GM12878 (cell line): ENCODE measurements around the gene CELF2. TPM values are rescaled to one million over a fixed set of nuclear protein-coding genes. Genes with fewer than 3 reads are reported as not detected.

Source experiments
- ATAC-seq: fragments of 200-7000 bp; cut with Tn5 transposase; 3 replicates; pipeline ENCODE4 v1.9.1; 2020; ENCODE audit warnings: mild to moderate bottlenecking, moderate library complexity
- BruUV-seq: library from RNA; stranded (reverse); fragments of 400-500 nt; replicated peaks from 2 replicates; lab custom pipeline; 2021; lab: Mats Ljungman, UMichigan
- CTCF ChIA-PET: fragments of 300-600 bp; sonication (Branson Sonifier 250); formaldehyde crosslinking; extraction: SDS; loops from one replicate; lab custom pipeline; 2021; ENCODE audit warnings: inconsistent platforms; lab: Yijun Ruan, JAX
- POLR2A ChIA-PET: fragments of 350-600 bp; formaldehyde crosslinking; extraction: SDS; loops from one replicate; lab custom pipeline; 2021; ENCODE audit warnings: inconsistent platforms; lab: Charles Lee
- RAD21 ChIA-PET: fragments of 300-600 bp; sonication (Branson Sonifier 250); formaldehyde crosslinking; loops from one replicate; lab custom pipeline; 2023; ENCODE audit warnings: antibody characterized with exemption; ENCODE audit not compliant: unreplicated experiment; lab: Charles Lee
- SMC1A ChIA-PET: fragments of 300-600 bp; sonication (Branson Sonifier 250); formaldehyde crosslinking; loops from one replicate; lab custom pipeline; 2023; ENCODE audit not compliant: unreplicated experiment, uncharacterized antibody; lab: Charles Lee
- DNase-seq: peaks from one replicate; pipeline ENCODE4 v3.0.0-alpha.2; 2011; ENCODE audit warnings: low read depth, low spot score
- FAIRE-seq: peaks from 3 replicates; lab custom pipeline; 2011; peaks lifted over from hg19 to GRCh38; lab: Jason Lieb, UNC
- H2AFZ ChIP-seq: 2 replicates; pipeline ENCODE4 v1.6.0; 2011; ENCODE audit warnings: low read depth, low read length, control low read depth; ENCODE audit not compliant: control insufficient read depth
- H3K27ac ChIP-seq: 2 replicates; pipeline ENCODE4 v1.5.1; 2011; ENCODE audit warnings: control low read depth; ENCODE audit not compliant: control insufficient read depth, insufficient read depth
- H3K27me3 ChIP-seq, 2 experiments: replicated peaks in 1 of 2; 2 replicates each; pipeline versions ENCODE4 v1.6.0 to v1.6.1; 2011; ENCODE audit warnings: low read length in 1 of 2; ENCODE audit not compliant: control insufficient read depth in 2 of 2, insufficient read depth in 2 of 2
- H3K36me3 ChIP-seq, 2 experiments: 2 replicates each; pipeline ENCODE4 v1.5.1; 2011; ENCODE audit warnings: low read length in 1 of 2; ENCODE audit not compliant: control insufficient read depth in 2 of 2, insufficient read depth in 2 of 2
- H3K4me1 ChIP-seq: 2 replicates; pipeline ENCODE4 v1.6.1; 2011; ENCODE audit warnings: mild to moderate bottlenecking, low read length, moderate library complexity, mixed read lengths; ENCODE audit not compliant: control insufficient read depth, insufficient read depth
- H3K4me2 ChIP-seq: 2 replicates; pipeline ENCODE4 v1.6.0; 2011; ENCODE audit warnings: control low read depth; ENCODE audit not compliant: control insufficient read depth, insufficient read depth
- H3K4me3 ChIP-seq: fragments of 200-600 bp; sonication (generic); 2 replicates; pipeline ENCODE4 v1.5.1; 2016
- H3K79me2 ChIP-seq: 2 replicates; pipeline ENCODE4 v1.6.0; 2011; ENCODE audit warnings: low read length; ENCODE audit not compliant: control insufficient read depth, insufficient read depth
- H3K9ac ChIP-seq: 2 replicates; pipeline ENCODE4 v1.8.0; 2011; ENCODE audit warnings: low read length, control low read depth, mixed read lengths; ENCODE audit not compliant: control insufficient read depth, insufficient read depth
- H3K9me3 ChIP-seq: replicated peaks from 3 replicates; pipeline ENCODE4 v1.5.1; 2011; ENCODE audit warnings: mild to moderate bottlenecking, low read length; ENCODE audit not compliant: control insufficient read depth, insufficient read depth
- H4K20me1 ChIP-seq: 2 replicates; pipeline ENCODE4 v1.6.0; 2011; ENCODE audit not compliant: control insufficient read depth, insufficient read depth
- E4F1 ChIP-seq: fragments of 450-650 bp; IDR thresholded peaks from 2 replicates; pipeline ENCODE4 v1.6.1; 2018; ENCODE audit warnings: borderline replicate concordance, mild to moderate bottlenecking; ENCODE audit not compliant: partially characterized antibody
- ETV6 ChIP-seq, 2 experiments: fragments of 450-650 bp in 1 of 2; IDR thresholded peaks in 1 of 2; conservative IDR thresholded peaks in 1 of 2; 2 replicates each; pipeline ENCODE4 v1.6.1; 2014; ENCODE audit warnings: antibody characterized with exemption in 1 of 2, borderline replicate concordance in 1 of 2, low read depth in 1 of 2, mild to moderate bottlenecking in 1 of 2, moderate library complexity in 1 of 2
- FOXK2 ChIP-seq: fragments of 450-650 bp; IDR thresholded peaks from 2 replicates; pipeline ENCODE4 v1.6.1; 2017; ENCODE audit warnings: mild to moderate bottlenecking, moderate library complexity
- IKZF1 ChIP-seq: fragments of 450-650 bp; conservative IDR thresholded peaks from 2 replicates; pipeline ENCODE4 v1.6.1; 2017; ENCODE audit warnings: antibody characterized with exemption, mild to moderate bottlenecking
- MEF2B ChIP-seq: fragments of 450-650 bp; IDR thresholded peaks from 2 replicates; pipeline ENCODE4 v1.6.1; 2018; ENCODE audit warnings: mild to moderate bottlenecking, moderate library complexity; ENCODE audit not compliant: partially characterized antibody, poor library complexity, severe bottlenecking
- MYC ChIP-seq: IDR thresholded peaks from 2 replicates; pipeline ENCODE4 v1.6.1; 2011; ENCODE audit warnings: mild to moderate bottlenecking, low read length, moderate library complexity, inconsistent platforms; ENCODE audit not compliant: insufficient read depth, insufficient replicate concordance, insufficient read length, severe bottlenecking
- RAD21 ChIP-seq: IDR thresholded peaks from 2 replicates; pipeline ENCODE4 v1.6.1; 2011; ENCODE audit warnings: mild to moderate bottlenecking, low read depth, low read length, moderate library complexity; ENCODE audit not compliant: insufficient read depth
- RB1 ChIP-seq: fragments of 450-650 bp; formaldehyde crosslinking; IDR thresholded peaks from 2 replicates; pipeline ENCODE4 v1.6.1; 2017; ENCODE audit warnings: mild to moderate bottlenecking, borderline replicate concordance
- TCF3 ChIP-seq: IDR thresholded peaks from 2 replicates; pipeline ENCODE4 v1.6.1; 2012; ENCODE audit warnings: low read depth, mild to moderate bottlenecking, low read length, borderline replicate concordance; ENCODE audit not compliant: insufficient read depth
- WGBS: methylation state at CpG from one replicate; pipeline ENCODE4 v1.1.6; 2016; ENCODE audit warnings: low lambda C conversion rate; ENCODE audit not compliant: insufficient replicate concordance, insufficient coverage; ENCODE audit errors: missing lambda C conversion rate; 5-methylcytosine and 5-hydroxymethylcytosine counted together
- in situ Hi-C: fragments of 300-500 bp; cut with MboI; formaldehyde crosslinking; loops from 9 replicates; pipeline ENCODE4 v1.14.3; 2018; ENCODE audit warnings: mixed read lengths
- intact Hi-C: fragments of 100-400 bp; cut with micrococcal nuclease; formaldehyde crosslinking; loops from one replicate; pipeline ENCODE4 v1.14.2; 2022; ENCODE audit not compliant: unreplicated experiment
- polyA plus RNA-seq, 11 experiments: library from polyadenylated mRNA; depleted of rRNA in 4 of 11; unstranded in 6 of 11; stranded (reverse) in 5 of 11; fragments of >200 nt; fragmentation: Nextera tagmentation in 4 of 11; fragmentation: Illumina TruSeq in 1 of 11; extraction: Ambion mirVana in 4 of 11; extraction: Trizol in 1 of 11; gene quantifications; 1 replicate in 1 of 11; 2 replicates in 10 of 11; pipeline versions ENCODE4 v1.2.1 to v1.2.3, GENCODE V29; 2011 to 2016; ENCODE audit warnings: inconsistent platforms in 2 of 11, missing spikeins in 2 of 11, low read depth in 1 of 11
- total RNA-seq, 4 experiments: library from RNA; depleted of rRNA in 3 of 4; stranded (reverse); fragments of >200 nt in 3 of 4; fragmentation: Illumina TruSeq in 1 of 4; extraction: Trizol in 1 of 4; gene quantifications; 2 replicates each; pipeline versions ENCODE4 v1.2.1 to v1.2.3, GENCODE V29; 2013 to 2021
- TF ChIP-seq, protein P1 (sequence below): IDR thresholded peaks from 2 replicates; pipeline ENCODE4 v1.6.1; 2012; ENCODE audit warnings: improper control_type of control experiment, low read depth, low read length; ENCODE audit not compliant: insufficient replicate concordance

CELF2 gene
- total and polyA plus RNA-seq, 10 of the 15 experiments (the other 5 are each of a cell fraction or from before 2014, with no cell fraction given) = 20.8 to 129 (median 86.3) TPM

DNA sequence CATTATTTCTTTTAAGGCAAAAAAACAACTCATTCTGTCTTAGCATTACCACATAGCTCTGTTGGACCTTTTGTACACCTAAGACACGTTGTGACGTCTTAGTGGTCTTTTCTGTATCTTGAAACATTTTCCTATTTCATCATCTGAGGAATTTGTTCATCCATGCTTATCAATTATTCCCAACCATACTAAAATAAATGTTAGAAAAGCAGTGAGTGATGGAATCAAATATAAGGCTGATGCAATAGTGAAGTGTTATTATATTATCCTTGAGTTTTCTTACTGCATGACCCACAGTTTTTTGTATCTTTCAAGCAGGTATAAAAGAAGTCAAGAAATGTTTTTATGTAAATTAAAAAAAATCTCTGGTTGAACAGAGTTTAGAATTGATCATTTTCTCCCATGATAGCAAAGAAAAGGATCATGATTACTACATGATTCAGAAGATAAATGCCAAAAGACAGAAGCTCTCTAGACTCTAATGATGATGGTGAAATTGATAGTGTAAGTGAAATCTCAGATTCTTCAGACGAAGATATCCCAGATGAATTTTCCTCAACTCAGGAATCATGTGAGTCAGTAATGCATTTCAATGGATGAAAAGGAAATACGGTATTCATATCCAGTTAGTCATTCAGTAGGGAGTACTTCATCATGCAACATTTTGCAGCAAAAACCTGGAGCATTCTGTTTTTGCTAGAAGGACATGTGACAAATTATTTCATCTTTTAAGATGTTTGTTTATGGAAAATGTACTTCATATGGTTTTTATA is 51.4 kb downstream of the CELF2 start (continued):
- TF ChIP-seq TCF3 = no peak
- no peak for TF ChIP-seq RAD21
- TF ChIP-seq ETV6 (conservative IDR thresholded peaks at IDR 0.05 in 1 of 2, IDR thresholded peaks at IDR 0.05 in 1 of 2; ENCODE audit: borderline replicate concordance in 1 of 2, low read depth in 1 of 2) = no peak
- TF ChIP-seq, protein P1, sequence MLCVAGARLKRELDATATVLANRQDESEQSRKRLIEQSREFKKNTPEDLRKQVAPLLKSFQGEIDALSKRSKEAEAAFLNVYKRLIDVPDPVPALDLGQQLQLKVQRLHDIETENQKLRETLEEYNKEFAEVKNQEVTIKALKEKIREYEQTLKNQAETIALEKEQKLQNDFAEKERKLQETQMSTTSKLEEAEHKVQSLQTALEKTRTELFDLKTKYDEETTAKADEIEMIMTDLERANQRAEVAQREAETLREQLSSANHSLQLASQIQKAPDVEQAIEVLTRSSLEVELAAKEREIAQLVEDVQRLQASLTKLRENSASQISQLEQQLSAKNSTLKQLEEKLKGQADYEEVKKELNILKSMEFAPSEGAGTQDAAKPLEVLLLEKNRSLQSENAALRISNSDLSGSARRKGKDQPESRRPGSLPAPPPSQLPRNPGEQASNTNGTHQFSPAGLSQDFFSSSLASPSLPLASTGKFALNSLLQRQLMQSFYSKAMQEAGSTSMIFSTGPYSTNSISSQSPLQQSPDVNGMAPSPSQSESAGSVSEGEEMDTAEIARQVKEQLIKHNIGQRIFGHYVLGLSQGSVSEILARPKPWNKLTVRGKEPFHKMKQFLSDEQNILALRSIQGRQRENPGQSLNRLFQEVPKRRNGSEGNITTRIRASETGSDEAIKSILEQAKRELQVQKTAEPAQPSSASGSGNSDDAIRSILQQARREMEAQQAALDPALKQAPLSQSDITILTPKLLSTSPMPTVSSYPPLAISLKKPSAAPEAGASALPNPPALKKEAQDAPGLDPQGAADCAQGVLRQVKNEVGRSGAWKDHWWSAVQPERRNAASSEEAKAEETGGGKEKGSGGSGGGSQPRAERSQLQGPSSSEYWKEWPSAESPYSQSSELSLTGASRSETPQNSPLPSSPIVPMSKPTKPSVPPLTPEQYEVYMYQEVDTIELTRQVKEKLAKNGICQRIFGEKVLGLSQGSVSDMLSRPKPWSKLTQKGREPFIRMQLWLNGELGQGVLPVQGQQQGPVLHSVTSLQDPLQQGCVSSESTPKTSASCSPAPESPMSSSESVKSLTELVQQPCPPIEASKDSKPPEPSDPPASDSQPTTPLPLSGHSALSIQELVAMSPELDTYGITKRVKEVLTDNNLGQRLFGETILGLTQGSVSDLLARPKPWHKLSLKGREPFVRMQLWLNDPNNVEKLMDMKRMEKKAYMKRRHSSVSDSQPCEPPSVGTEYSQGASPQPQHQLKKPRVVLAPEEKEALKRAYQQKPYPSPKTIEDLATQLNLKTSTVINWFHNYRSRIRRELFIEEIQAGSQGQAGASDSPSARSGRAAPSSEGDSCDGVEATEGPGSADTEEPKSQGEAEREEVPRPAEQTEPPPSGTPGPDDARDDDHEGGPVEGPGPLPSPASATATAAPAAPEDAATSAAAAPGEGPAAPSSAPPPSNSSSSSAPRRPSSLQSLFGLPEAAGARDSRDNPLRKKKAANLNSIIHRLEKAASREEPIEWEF = no peak

DNA sequence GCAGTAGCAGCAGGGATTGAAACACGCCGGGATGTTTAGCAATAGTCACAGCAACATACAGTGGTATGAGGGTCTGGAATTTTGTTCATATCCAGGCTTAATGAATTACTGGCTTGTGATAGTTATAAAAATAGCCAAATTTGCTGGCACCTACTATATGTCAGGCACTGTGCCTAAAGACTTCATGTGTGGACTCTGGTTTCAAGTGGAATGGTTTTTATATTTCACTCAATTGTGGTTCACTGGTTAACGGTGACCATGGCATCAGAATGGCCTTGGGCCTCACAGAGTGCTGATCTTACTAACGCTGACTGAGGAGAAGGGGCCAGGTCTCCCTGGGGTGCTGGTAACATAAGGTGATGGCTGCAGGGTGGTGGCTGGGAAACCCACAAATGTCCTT is 55.7 kb downstream of the CELF2 start:
- FAIRE-seq (no peak), ATAC-seq (no peak), DNase-seq (no peak)
- H3K27ac ChIP-seq = no peak overlapping the region
- peaks cover 16% of the 10 kb centered on the region for H3K4me1 ChIP-seq
- ChIA-PET RAD21 (no interaction called here), CTCF (no interaction called here), SMC1A (no interaction called here), POLR2A (no interaction called here)
- no peaks in the 10 kb centered on the region; a peak in 1 of 4 replicates for H3K27me3 ChIP-seq
- no peaks in the 10 kb centered on the region for H4K20me1 ChIP-seq
- no peak overlapping the region for H3K4me3 ChIP-seq
- H3K9ac ChIP-seq = no peak overlapping the region
- H3K9me3 ChIP-seq = no peaks in the 10 kb centered on the region; the same call in 1 of the 3 replicates
- intact Hi-C loops = no loop called here
- in situ Hi-C loops = no loop called here
- H3K4me2 ChIP-seq = no peak overlapping the region
- 68% methylated on average over 4 of the region's 4 CpGs for WGBS
- no peak overlapping the region for H2AFZ ChIP-seq
- H3K36me3 ChIP-seq = no peaks in the 10 kb centered on the region
- no peaks in the 10 kb centered on the region for H3K79me2 ChIP-seq
- BruUV-seq = no TSS peak
- no peak for TF ChIP-seq RB1
- TF ChIP-seq MEF2B = no peak
- TF ChIP-seq IKZF1 = no peak
- no peak for TF ChIP-seq E4F1
- TF ChIP-seq MYC = no peak
- no peak for TF ChIP-seq FOXK2
